SHP77 (cell line): ENCODE data around the gene PLCE1.

Experiments
- DNase-seq, 2 experiments: peaks; one replicate each; lab custom pipeline; 2025; lab: John Stamatoyannopoulos, UW

PLCE1 gene

GRCh38 chr10:94023906-94024305, 30.2 kb downstream of the PLCE1 start:
- no peak for DNase-seq

- DNase-seq, result no peak
These were observed 30.7 kb downstream of the PLCE1 start for GRCh38 chr10:94024407-94024806.

GRCh38 chr10:94025806-94026205, 32.1 kb downstream of the PLCE1 start:
- no peak for DNase-seq

GRCh38 chr10:94027197-94027596, 33.5 kb downstream of the PLCE1 start:
- DNase-seq, result no peak

GRCh38 chr10:94029955-94030354, 36.2 kb downstream of the PLCE1 start:
- no peak for DNase-seq

- no peak for DNase-seq
These were observed 42.4 kb downstream of the PLCE1 start for GRCh38 chr10:94035982-94036765.

GRCh38 chr10:94036766-94037033, 43.0 kb downstream of the PLCE1 start:
- no peak for DNase-seq

GRCh38 chr10:94037286-94037685, 43.6 kb downstream of the PLCE1 start:
- DNase-seq, result no peak

- DNase-seq, result no peak
These were observed 44.3 kb downstream of the PLCE1 start for GRCh38 chr10:94038024-94038423.

GRCh38 chr10:94041206-94041605, 47.5 kb downstream of the PLCE1 start:
- DNase-seq, result no peak

GRCh38 chr10:94042001-94042833, 48.5 kb downstream of the PLCE1 start:
- no peak for DNase-seq

- no peak for DNase-seq
These were observed 49.1 kb downstream of the PLCE1 start for GRCh38 chr10:94042834-94043175.
